Memory B cell (primary cell): ENCODE data around the gene ESYT2.

ENCODE experiments used
- ATAC-seq: fragments of 150-1000 bp; cut with Tn5 transposase; 2 replicates; pipeline ENCODE4 v1.10.0; 2021; ENCODE audit warnings: low read depth, mild to moderate bottlenecking, moderate library complexity
- DNase-seq, 2 donors: peaks; one replicate each; pipeline ENCODE4 v3.0.0; 2022; ENCODE audit warnings: low spot score in 2 of 2
- H3K27ac Mint-ChIP-seq: one replicate; pipeline ENCODE4 v1.8.0; 2022; ENCODE audit warnings: mild to moderate bottlenecking, moderate library complexity, mixed read lengths
- H3K27me3 Mint-ChIP-seq: one replicate; pipeline ENCODE4 v1.8.0; 2022; ENCODE audit warnings: mixed read lengths
- H3K36me3 Mint-ChIP-seq: one replicate; pipeline ENCODE4 v1.8.0; 2022; ENCODE audit warnings: mild to moderate bottlenecking, mixed read lengths
- H3K4me1 Mint-ChIP-seq: one replicate; pipeline ENCODE4 v1.8.0; 2022; ENCODE audit warnings: mixed read lengths
- H3K4me3 Mint-ChIP-seq: one replicate; pipeline ENCODE4 v1.8.0; 2022; ENCODE audit warnings: mild to moderate bottlenecking, moderate library complexity, mixed read lengths
- H3K9me3 Mint-ChIP-seq: one replicate; pipeline ENCODE4 v1.8.0; 2022; ENCODE audit warnings: mixed read lengths

The ESYT2 gene

GRCh38 chr7:158825628-158826289 lies 3.5 kb downstream of the ESYT2 start:
- no peak overlapping the region for H3K27ac Mint-ChIP-seq
- no peak overlapping the region for H3K4me3 Mint-ChIP-seq
- H3K4me1 Mint-ChIP-seq, result peaks cover 27% of the 10 kb centered on the region

GRCh38 chr7:158824028-158824427 lies 5.3 kb downstream of the ESYT2 start:
- ATAC-seq (peak; percentile 44), DNase-seq (no peak)
- Mint-ChIP-seq H3K4me1 (peaks cover 25% of the 10 kb centered on the region), H3K27me3 (no peaks in the 10 kb centered on the region), H3K27ac (no peak overlapping the region), H3K4me3 (no peak overlapping the region), H3K9me3 (no peaks in the 10 kb centered on the region), H3K36me3 (peaks cover 2% of the 10 kb centered on the region)

More at GRCh38 chr7:158825628-158826289, 3.5 kb downstream of the ESYT2 start:
- H3K36me3 Mint-ChIP-seq, result peaks cover 2% of the 10 kb centered on the region
- no peaks in the 10 kb centered on the region for H3K27me3 Mint-ChIP-seq
- no peaks in the 10 kb centered on the region for H3K9me3 Mint-ChIP-seq
- no peak for ATAC-seq
- no peak for DNase-seq

- DNase-seq, result no peak
Observed at GRCh38 chr7:158821171-158822031, 7.9 kb downstream of the ESYT2 start.

GRCh38 chr7:158820656-158821055 lies 8.7 kb downstream of the ESYT2 start:
- Mint-ChIP-seq H3K36me3 (no peaks in the 10 kb centered on the region), H3K27me3 (no peaks in the 10 kb centered on the region), H3K4me1 (peaks cover 34% of the 10 kb centered on the region), H3K4me3 (no peak overlapping the region), H3K9me3 (no peaks in the 10 kb centered on the region), H3K27ac (no peak overlapping the region)
- DNase-seq (no peak), ATAC-seq (no peak)

More at GRCh38 chr7:158821171-158822031, 7.9 kb downstream of the ESYT2 start:
- H3K27ac Mint-ChIP-seq, result no peak overlapping the region
- H3K9me3 Mint-ChIP-seq, result no peaks in the 10 kb centered on the region
- H3K36me3 Mint-ChIP-seq, result no peaks in the 10 kb centered on the region
- H3K4me3 Mint-ChIP-seq, result no peak overlapping the region
- ATAC-seq, result no peak
- peaks cover 32% of the 10 kb centered on the region for H3K4me1 Mint-ChIP-seq
- no peaks in the 10 kb centered on the region for H3K27me3 Mint-ChIP-seq

- H3K9me3 Mint-ChIP-seq, result no peaks in the 10 kb centered on the region
- H3K27me3 Mint-ChIP-seq, result no peaks in the 10 kb centered on the region
- ATAC-seq (no peak), DNase-seq (no peak)
- no peaks in the 10 kb centered on the region for H3K36me3 Mint-ChIP-seq
- no peak overlapping the region for H3K4me3 Mint-ChIP-seq
- peaks cover 39% of the 10 kb centered on the region for H3K4me1 Mint-ChIP-seq
- H3K27ac Mint-ChIP-seq, result peak overlapping the region; percentile 97
Observed at GRCh38 chr7:158819571-158820203, 9.6 kb downstream of the ESYT2 start.

GRCh38 chr7:158818325-158819213 lies 10.7 kb downstream of the ESYT2 start:
- Mint-ChIP-seq H3K27me3 (no peaks in the 10 kb centered on the region), H3K9me3 (no peaks in the 10 kb centered on the region), H3K4me3 (peak overlapping the region; percentile 78), H3K4me1 (peaks cover 37% of the 10 kb centered on the region), H3K36me3 (peaks cover 2% of the 10 kb centered on the region), H3K27ac (peak overlapping the region; percentile 97)
- peak; percentile 84 for ATAC-seq
- peak; percentile 51 to 68 for DNase-seq

- Mint-ChIP-seq H3K36me3 (peaks cover 2% of the 10 kb centered on the region), H3K27me3 (no peaks in the 10 kb centered on the region), H3K9me3 (no peaks in the 10 kb centered on the region), H3K4me3 (no peak overlapping the region), H3K27ac (peak overlapping the region; percentile 97), H3K4me1 (peaks cover 49% of the 10 kb centered on the region)
- DNase-seq, result no peak
- ATAC-seq, result no peak
Observed at GRCh38 chr7:158816995-158817394, 12.3 kb downstream of the ESYT2 start.

- Mint-ChIP-seq H3K9me3 (no peaks in the 10 kb centered on the region), H3K4me3 (no peak overlapping the region), H3K27me3 (no peaks in the 10 kb centered on the region), H3K4me1 (peaks cover 51% of the 10 kb centered on the region), H3K36me3 (peaks cover 2% of the 10 kb centered on the region), H3K27ac (peak overlapping the region; percentile 97)
- no peak for DNase-seq
- no peak for ATAC-seq
Observed at GRCh38 chr7:158816271-158816670, 13.0 kb downstream of the ESYT2 start.

GRCh38 chr7:158815800-158816128 lies 13.5 kb downstream of the ESYT2 start:
- no peak overlapping the region for H3K4me3 Mint-ChIP-seq
- H3K27me3 Mint-ChIP-seq, result no peaks in the 10 kb centered on the region
- peaks cover 53% of the 10 kb centered on the region for H3K4me1 Mint-ChIP-seq
- H3K9me3 Mint-ChIP-seq, result no peaks in the 10 kb centered on the region
- DNase-seq, result no peak
- H3K36me3 Mint-ChIP-seq, result peaks cover 2% of the 10 kb centered on the region
- peak overlapping the region; percentile 97 for H3K27ac Mint-ChIP-seq
- no peak for ATAC-seq

- Mint-ChIP-seq H3K36me3 (peaks cover 2% of the 10 kb centered on the region), H3K4me3 (peak overlapping the region; percentile 35), H3K27me3 (no peaks in the 10 kb centered on the region), H3K9me3 (no peaks in the 10 kb centered on the region), H3K4me1 (peaks cover 58% of the 10 kb centered on the region), H3K27ac (peak overlapping the region; percentile 97)
- DNase-seq, result no peak
- ATAC-seq, result no peak
Observed at GRCh38 chr7:158815083-158815799, 14.1 kb downstream of the ESYT2 start.

GRCh38 chr7:158814637-158815036 lies 14.7 kb downstream of the ESYT2 start:
- H3K27me3 Mint-ChIP-seq, result no peaks in the 10 kb centered on the region
- H3K27ac Mint-ChIP-seq, result peak overlapping the region; percentile 97
- H3K9me3 Mint-ChIP-seq, result no peaks in the 10 kb centered on the region
- ATAC-seq (peak; percentile 54), DNase-seq (peak in 1 of 2 donors; percentile 30)
- peak overlapping the region; percentile 35 for H3K4me3 Mint-ChIP-seq
- peaks cover 6% of the 10 kb centered on the region for H3K36me3 Mint-ChIP-seq
- H3K4me1 Mint-ChIP-seq, result peaks cover 64% of the 10 kb centered on the region

- Mint-ChIP-seq H3K9me3 (peaks cover 1% of the 10 kb centered on the region), H3K4me3 (peak overlapping the region; percentile 1), H3K27ac (peak overlapping the region; percentile 54), H3K4me1 (peaks cover 57% of the 10 kb centered on the region), H3K36me3 (peaks cover 13% of the 10 kb centered on the region), H3K27me3 (no peaks in the 10 kb centered on the region)
- ATAC-seq (no peak), DNase-seq (no peak)
Observed at GRCh38 chr7:158812684-158813083, 16.6 kb downstream of the ESYT2 start.

- Mint-ChIP-seq H3K27me3 (no peaks in the 10 kb centered on the region), H3K27ac (no peak overlapping the region)
- ATAC-seq, result no peak
Observed at GRCh38 chr7:158811894-158812293, 17.4 kb downstream of the ESYT2 start.

More at GRCh38 chr7:158811894-158812293, 17.4 kb downstream of the ESYT2 start:
- Mint-ChIP-seq H3K36me3 (peaks cover 13% of the 10 kb centered on the region), H3K9me3 (peaks cover 1% of the 10 kb centered on the region), H3K4me1 (peaks cover 52% of the 10 kb centered on the region), H3K4me3 (no peak overlapping the region)
- DNase-seq, result no peak
